ENCODE results near the gene ST14. TPM values are rescaled to one million over a fixed set of nuclear protein-coding genes. Genes with fewer than 3 reads are reported as not detected.
A peak's percentile ranks its signal among the peaks of the same experiment; 100 is the strongest.

ST14 gene
- polyA plus RNA-seq (2013, experiment 1 of 2), result 17.1 TPM
- 16.9 TPM for polyA plus RNA-seq (2013, experiment 2 of 2)

DNA sequence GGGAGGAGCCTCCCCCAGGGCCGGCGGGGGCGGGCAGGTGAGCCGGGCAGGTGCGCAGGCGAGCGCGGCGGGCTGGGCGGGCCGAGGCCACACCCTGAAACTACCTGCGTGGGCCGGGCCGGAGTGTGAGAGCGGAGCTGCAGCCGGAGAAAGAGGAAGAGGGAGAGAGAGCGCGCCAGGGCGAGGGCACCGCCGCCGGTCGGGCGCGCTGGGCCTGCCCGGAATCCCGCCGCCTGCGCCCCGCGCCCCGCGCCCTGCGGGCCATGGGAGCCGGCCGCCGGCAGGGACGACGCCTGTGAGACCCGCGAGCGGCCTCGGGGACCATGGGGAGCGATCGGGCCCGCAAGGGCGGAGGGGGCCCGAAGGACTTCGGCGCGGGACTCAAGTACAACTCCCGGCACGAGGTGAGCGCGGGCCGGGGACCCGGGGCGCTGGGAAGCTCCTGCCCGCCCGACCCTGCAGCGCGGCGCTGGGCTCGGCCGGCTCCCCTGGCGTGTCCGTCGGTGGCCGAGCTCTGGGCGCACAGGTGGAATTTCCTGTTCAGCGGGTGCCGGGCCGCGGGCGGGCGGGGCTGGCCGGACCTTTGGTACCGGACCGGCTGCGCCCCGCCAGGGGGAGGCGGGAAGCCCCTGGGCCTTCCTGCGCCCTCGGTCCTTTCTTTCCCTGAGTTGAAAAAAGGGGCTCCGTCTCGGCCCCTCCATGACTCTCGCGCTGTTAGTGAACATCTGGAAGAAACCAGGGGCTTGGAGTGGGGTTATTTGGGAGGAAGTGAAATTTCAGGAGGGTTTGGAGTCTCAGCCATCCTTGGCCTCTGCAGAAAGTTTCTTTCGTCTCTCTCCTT is at the start of gene ST14:
ST14 (plus strand) TSS at position 126 of the 841 bp plus-strand sequence; CDS start at position 324, 198 bp downstream.
- Histone ChIP-seq H2AK5ac (ENCODE audit: low read length) (no peak within 1 kb of the TSS), H3K27me3 (ENCODE audit: insufficient read depth, low read length, poor library complexity) (peaks cover 16% of the 10 kb centered on the region), H3K4me1 (ENCODE audit: control insufficient read depth, low read depth, low read length) (no peaks in the 10 kb centered on the region), H2BK120ac (ENCODE audit: low read depth, low read length) (no peak within 1 kb of the TSS), H3K4ac (ENCODE audit: low read depth, low read length) (no peak within 1 kb of the TSS), H3K79me1 (ENCODE audit: low read length) (no peaks in the 10 kb centered on the region), H3K4me2 (ENCODE audit: low read length) (peak within 1 kb of the TSS; percentile 72), H3K9ac (ENCODE audit: low read length) (peak within 1 kb of the TSS; percentile 52), H4K5ac (ENCODE audit: low read length) (no peak within 1 kb of the TSS), H3K18ac (ENCODE audit: low read length) (peak within 1 kb of the TSS; percentile 19), H3K27ac (ENCODE audit: low read depth, low read length) (no peak within 1 kb of the TSS), H3K36me3 (ENCODE audit: control insufficient read depth, insufficient read depth, low read length) (no peaks in the 10 kb centered on the region), H2BK5ac (ENCODE audit: low read length) (no peak within 1 kb of the TSS), H3K23ac (ENCODE audit: low read length) (peak within 1 kb of the TSS; percentile 16), H4K8ac (ENCODE audit: low read depth, low read length) (no peak within 1 kb of the TSS), H2BK15ac (replicated peaks; ENCODE audit: low read depth) (no peak within 1 kb of the TSS), H3K79me2 (ENCODE audit: control insufficient read depth, insufficient read depth, low read length) (no peaks in the 10 kb centered on the region), H3K56ac (ENCODE audit: low read length) (peak within 1 kb of the TSS; percentile 73), H3K4me3 (ENCODE audit: low read length) (peak within 1 kb of the TSS; percentile 27)
- no CpG with 5 or more reads among the region's 89 CpGs for WGBS (ENCODE audit: extremely low coverage, insufficient coverage, low lambda C conversion rate)
- peak; percentile 32 for DNase-seq

DNA sequence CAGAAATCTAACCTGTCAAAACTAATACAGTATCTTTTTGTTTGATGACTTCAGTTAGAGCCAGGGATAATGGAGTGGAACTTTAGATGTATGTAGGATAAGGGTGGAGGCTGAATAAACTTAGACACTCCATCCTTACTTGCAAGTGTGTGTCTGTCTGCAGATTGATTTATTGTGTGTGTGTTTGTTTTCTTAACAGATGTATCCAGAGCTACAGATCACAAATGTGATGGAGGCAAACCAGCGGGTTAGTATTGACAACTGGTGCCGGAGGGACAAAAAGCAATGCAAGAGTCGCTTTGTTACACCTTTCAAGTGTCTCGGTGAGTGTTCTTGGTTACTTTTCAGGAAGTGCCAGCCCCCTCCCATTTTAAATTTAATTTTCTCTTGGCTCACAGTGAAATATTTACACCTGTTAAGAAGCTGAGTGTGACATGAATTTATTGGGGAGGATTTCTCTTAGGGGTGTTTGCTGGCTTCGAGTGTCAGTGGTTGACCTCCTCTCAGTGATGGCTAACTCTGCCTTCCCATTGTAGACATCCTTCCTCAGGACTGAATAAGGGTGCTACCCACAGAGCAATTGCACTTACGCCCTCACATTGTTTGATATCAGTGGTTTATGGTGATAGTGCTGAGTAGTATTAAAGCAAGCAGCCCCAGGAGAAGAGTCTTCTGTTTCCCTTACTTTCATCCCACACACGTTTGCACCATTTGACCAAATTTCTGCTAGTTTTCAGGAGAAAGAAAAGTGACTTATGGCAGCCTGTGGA is 49.1 kb upstream of the ST14 start:
- no peak overlapping the region for H2BK5ac ChIP-seq (ENCODE audit: low read length)
- H3K9ac ChIP-seq (ENCODE audit: low read length), result no peak overlapping the region
- peaks cover 9% of the 10 kb centered on the region for H3K79me2 ChIP-seq (ENCODE audit: control insufficient read depth, insufficient read depth, low read length)
- H3K27me3 ChIP-seq (ENCODE audit: insufficient read depth, low read length, poor library complexity), result no peaks in the 10 kb centered on the region
- H3K56ac ChIP-seq (ENCODE audit: low read length), result no peak overlapping the region
- no peak overlapping the region for H3K4me2 ChIP-seq (ENCODE audit: low read length)
- no peak overlapping the region for H2AK5ac ChIP-seq (ENCODE audit: low read length)
- no peak overlapping the region for H2BK15ac ChIP-seq (replicated peaks; ENCODE audit: low read depth)
- peaks cover 8% of the 10 kb centered on the region for H3K79me1 ChIP-seq (ENCODE audit: low read length)
- no peak overlapping the region for H4K5ac ChIP-seq (ENCODE audit: low read length)
- H4K8ac ChIP-seq (ENCODE audit: low read depth, low read length), result no peak overlapping the region
- H3K4me1 ChIP-seq (ENCODE audit: control insufficient read depth, low read depth, low read length), result no peaks in the 10 kb centered on the region
- no peak for DNase-seq
- H2BK120ac ChIP-seq (ENCODE audit: low read depth, low read length), result no peak overlapping the region
- H3K27ac ChIP-seq (ENCODE audit: low read depth, low read length), result no peak overlapping the region
- H3K18ac ChIP-seq (ENCODE audit: low read length), result no peak overlapping the region
- no peak overlapping the region for H3K4ac ChIP-seq (ENCODE audit: low read depth, low read length)
- no CpG with 5 or more reads among the region's 7 CpGs for WGBS (ENCODE audit: extremely low coverage, insufficient coverage, low lambda C conversion rate)
- no peak overlapping the region for H3K4me3 ChIP-seq (ENCODE audit: low read length)
- H3K23ac ChIP-seq (ENCODE audit: low read length), result no peak overlapping the region
- H3K36me3 ChIP-seq (ENCODE audit: control insufficient read depth, insufficient read depth, low read length), result peaks cover 2% of the 10 kb centered on the region

DNA sequence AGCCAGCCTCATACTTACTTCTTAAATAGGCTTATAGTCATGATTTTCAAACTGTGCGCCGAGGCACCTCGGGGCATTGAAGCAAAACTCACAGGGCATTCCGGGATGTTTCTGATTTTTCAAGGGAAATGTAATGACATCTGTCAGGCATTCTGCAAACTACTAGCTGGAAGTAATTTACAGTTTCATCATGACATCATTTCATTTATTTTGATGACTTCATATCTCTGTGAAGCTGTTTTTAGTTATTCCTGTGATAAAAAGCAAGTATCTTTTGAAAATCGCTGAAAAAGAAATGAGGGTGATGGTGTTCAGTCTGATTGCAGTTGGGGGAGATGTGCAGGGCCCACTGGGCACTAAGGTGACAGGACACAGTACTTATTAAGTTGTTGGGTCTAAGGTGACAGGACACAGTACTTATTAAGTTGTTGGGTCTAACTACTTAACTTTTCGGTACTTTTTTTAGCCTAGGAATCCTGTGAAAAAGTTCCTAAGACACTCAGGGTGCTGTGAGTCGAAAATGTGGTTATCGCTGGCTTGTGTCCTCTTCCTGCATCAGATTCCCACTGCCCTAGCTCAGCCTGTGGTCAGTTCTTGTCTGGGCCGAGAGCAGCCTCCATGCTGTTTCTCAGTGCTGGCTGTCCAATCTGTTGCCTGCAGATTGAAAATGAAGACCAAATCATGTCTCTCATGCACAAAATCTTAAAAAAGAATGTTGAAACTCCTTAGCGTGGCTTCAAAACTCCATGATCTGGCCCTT is 47.3 kb upstream of the ST14 start:
- Histone ChIP-seq H3K36me3 (ENCODE audit: control insufficient read depth, insufficient read depth, low read length) (peaks cover 2% of the 10 kb centered on the region), H3K79me2 (ENCODE audit: control insufficient read depth, insufficient read depth, low read length) (peaks cover 3% of the 10 kb centered on the region), H2BK120ac (ENCODE audit: low read depth, low read length) (no peak overlapping the region), H2BK5ac (ENCODE audit: low read length) (no peak overlapping the region), H4K5ac (ENCODE audit: low read length) (no peak overlapping the region), H3K27ac (ENCODE audit: low read depth, low read length) (no peak overlapping the region), H3K4ac (ENCODE audit: low read depth, low read length) (no peak overlapping the region), H4K8ac (ENCODE audit: low read depth, low read length) (no peak overlapping the region), H2AK5ac (ENCODE audit: low read length) (no peak overlapping the region), H3K4me2 (ENCODE audit: low read length) (no peak overlapping the region), H3K79me1 (ENCODE audit: low read length) (peaks cover 6% of the 10 kb centered on the region), H3K4me1 (ENCODE audit: control insufficient read depth, low read depth, low read length) (no peaks in the 10 kb centered on the region), H3K23ac (ENCODE audit: low read length) (no peak overlapping the region), H3K27me3 (ENCODE audit: insufficient read depth, low read length, poor library complexity) (no peaks in the 10 kb centered on the region), H2BK15ac (replicated peaks; ENCODE audit: low read depth) (no peak overlapping the region), H3K56ac (ENCODE audit: low read length) (no peak overlapping the region), H3K9ac (ENCODE audit: low read length) (no peak overlapping the region), H3K18ac (ENCODE audit: low read length) (no peak overlapping the region), H3K4me3 (ENCODE audit: low read length) (no peak overlapping the region)
- no peak for DNase-seq
- no CpG with 5 or more reads among the region's 10 CpGs for WGBS (ENCODE audit: extremely low coverage, insufficient coverage, low lambda C conversion rate)

DNA sequence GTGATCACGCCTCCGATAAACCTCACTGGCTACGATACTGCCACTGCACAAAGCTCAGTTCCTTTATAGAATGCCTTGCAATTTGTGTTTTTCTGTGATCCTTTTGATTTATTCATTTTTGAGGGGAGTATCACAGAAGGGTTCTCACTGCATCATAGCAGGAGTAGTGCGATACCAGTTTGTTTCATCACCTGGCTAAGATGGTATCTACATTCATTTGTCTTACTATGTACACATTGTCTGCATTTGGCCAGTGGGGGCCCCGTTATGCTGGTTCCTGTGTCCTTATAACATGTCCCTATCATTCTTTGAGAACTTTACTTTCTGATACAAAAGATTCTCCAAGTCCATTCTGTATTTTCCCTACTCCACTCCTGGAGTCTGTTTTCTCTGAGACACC is 45.3 kb upstream of the ST14 start:
- H3K36me3 ChIP-seq (ENCODE audit: control insufficient read depth, insufficient read depth, low read length), result peaks cover 2% of the 10 kb centered on the region
- no peak overlapping the region for H3K27ac ChIP-seq (ENCODE audit: low read depth, low read length)
- H4K5ac ChIP-seq (ENCODE audit: low read length), result no peak overlapping the region
- H3K23ac ChIP-seq (ENCODE audit: low read length), result no peak overlapping the region
- WGBS (ENCODE audit: extremely low coverage, insufficient coverage, low lambda C conversion rate), result no CpG with 5 or more reads among the region's 5 CpGs
- H2BK15ac ChIP-seq (replicated peaks; ENCODE audit: low read depth), result no peak overlapping the region
- H3K9ac ChIP-seq (ENCODE audit: low read length), result no peak overlapping the region
- H3K56ac ChIP-seq (ENCODE audit: low read length), result no peak overlapping the region
- peaks cover 3% of the 10 kb centered on the region for H3K79me2 ChIP-seq (ENCODE audit: control insufficient read depth, insufficient read depth, low read length)
- no peak overlapping the region for H4K8ac ChIP-seq (ENCODE audit: low read depth, low read length)
- H3K4ac ChIP-seq (ENCODE audit: low read depth, low read length), result no peak overlapping the region
- H3K18ac ChIP-seq (ENCODE audit: low read length), result no peak overlapping the region
- H3K79me1 ChIP-seq (ENCODE audit: low read length), result peaks cover 13% of the 10 kb centered on the region
- no peak overlapping the region for H3K4me3 ChIP-seq (ENCODE audit: low read length)
- H2AK5ac ChIP-seq (ENCODE audit: low read length), result no peak overlapping the region
- no peaks in the 10 kb centered on the region for H3K4me1 ChIP-seq (ENCODE audit: control insufficient read depth, low read depth, low read length)
- H3K27me3 ChIP-seq (ENCODE audit: insufficient read depth, low read length, poor library complexity), result no peaks in the 10 kb centered on the region
- no peak overlapping the region for H2BK5ac ChIP-seq (ENCODE audit: low read length)
- no peak overlapping the region for H3K4me2 ChIP-seq (ENCODE audit: low read length)
- no peak overlapping the region for H2BK120ac ChIP-seq (ENCODE audit: low read depth, low read length)
- no peak for DNase-seq

DNA sequence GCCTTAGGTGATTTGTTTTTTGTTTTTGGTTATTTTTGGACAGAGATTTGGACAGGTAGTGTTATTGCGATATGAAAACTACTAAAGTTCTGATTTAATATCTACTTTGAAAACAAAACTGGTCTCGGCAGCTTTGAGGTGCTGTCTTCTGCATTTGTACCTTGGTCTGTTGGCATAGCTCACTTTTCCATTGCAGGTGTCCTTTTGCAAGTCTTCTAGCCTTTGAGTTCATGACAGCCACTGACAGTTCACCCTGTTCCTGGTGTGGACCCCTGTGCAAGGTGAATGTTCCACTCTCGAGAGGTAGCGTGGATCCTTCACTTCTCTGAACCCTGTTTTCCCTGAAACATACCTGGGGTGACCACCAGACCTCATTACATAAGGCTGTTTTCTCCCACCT is 44.9 kb upstream of the ST14 start:
- 100% methylated on average over 1 of the region's 4 CpGs for WGBS (ENCODE audit: extremely low coverage, insufficient coverage, low lambda C conversion rate)
- H2AK5ac ChIP-seq (ENCODE audit: low read length), result no peak overlapping the region
- DNase-seq, result no peak
- no peak overlapping the region for H4K8ac ChIP-seq (ENCODE audit: low read depth, low read length)
- peaks cover 2% of the 10 kb centered on the region for H3K36me3 ChIP-seq (ENCODE audit: control insufficient read depth, insufficient read depth, low read length)
- H3K4me2 ChIP-seq (ENCODE audit: low read length), result no peak overlapping the region
- H3K79me2 ChIP-seq (ENCODE audit: control insufficient read depth, insufficient read depth, low read length), result peaks cover 3% of the 10 kb centered on the region
- H3K9ac ChIP-seq (ENCODE audit: low read length), result no peak overlapping the region
- no peak overlapping the region for H3K27ac ChIP-seq (ENCODE audit: low read depth, low read length)
- no peak overlapping the region for H2BK15ac ChIP-seq (replicated peaks; ENCODE audit: low read depth)
- no peak overlapping the region for H3K23ac ChIP-seq (ENCODE audit: low read length)
- no peak overlapping the region for H3K4me3 ChIP-seq (ENCODE audit: low read length)
- no peaks in the 10 kb centered on the region for H3K27me3 ChIP-seq (ENCODE audit: insufficient read depth, low read length, poor library complexity)
- H3K4me1 ChIP-seq (ENCODE audit: control insufficient read depth, low read depth, low read length), result no peaks in the 10 kb centered on the region
- H3K79me1 ChIP-seq (ENCODE audit: low read length), result peaks cover 13% of the 10 kb centered on the region
- no peak overlapping the region for H2BK5ac ChIP-seq (ENCODE audit: low read length)
- no peak overlapping the region for H4K5ac ChIP-seq (ENCODE audit: low read length)
- H3K18ac ChIP-seq (ENCODE audit: low read length), result no peak overlapping the region
- H3K4ac ChIP-seq (ENCODE audit: low read depth, low read length), result no peak overlapping the region
- H3K56ac ChIP-seq (ENCODE audit: low read length), result no peak overlapping the region
- H2BK120ac ChIP-seq (ENCODE audit: low read depth, low read length), result no peak overlapping the region
